Measurements from ENCODE around the gene KCNE1. TPM values are rescaled to one million over a fixed set of nuclear protein-coding genes. Genes with fewer than 3 reads are reported as not detected.

Gene KCNE1
- total RNA-seq, 2 experiments from 2014 or later = not detected

DNA sequence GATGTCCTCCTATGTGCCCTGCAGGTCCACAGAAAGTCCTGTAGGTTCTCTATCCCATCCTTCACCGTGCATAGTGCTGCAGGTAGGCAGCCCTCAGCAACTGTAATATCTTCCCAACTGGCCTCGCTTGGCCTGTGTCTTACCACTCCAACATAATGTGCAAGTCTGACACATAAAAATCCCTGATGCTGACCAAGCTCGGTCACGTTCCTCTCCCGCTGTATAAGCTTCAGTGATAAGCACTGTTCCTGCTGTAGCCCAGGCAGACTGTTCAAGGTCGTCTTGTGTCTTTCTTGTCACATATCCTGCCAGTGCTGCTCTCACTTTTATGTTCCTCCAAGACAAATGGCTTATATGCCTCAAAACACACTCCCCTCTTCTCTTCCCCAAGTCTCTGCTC, 19.4 kb upstream of the KCNE1 start:
- CTCF ChIA-PET = no interaction called here
- no peak for DNase-seq
- Mint-ChIP-seq H3K27me3 (no peaks in the 10 kb centered on the region), H3K9me3 (peaks cover 2% of the 10 kb centered on the region), H3K4me3 (no peak overlapping the region), H3K36me3 (ENCODE audit: low read depth) (no peaks in the 10 kb centered on the region), H3K4me1 (ENCODE audit: low read depth) (peaks cover 37% of the 10 kb centered on the region), H3K27ac (no peak overlapping the region)
- TF ChIP-seq, protein P1, sequence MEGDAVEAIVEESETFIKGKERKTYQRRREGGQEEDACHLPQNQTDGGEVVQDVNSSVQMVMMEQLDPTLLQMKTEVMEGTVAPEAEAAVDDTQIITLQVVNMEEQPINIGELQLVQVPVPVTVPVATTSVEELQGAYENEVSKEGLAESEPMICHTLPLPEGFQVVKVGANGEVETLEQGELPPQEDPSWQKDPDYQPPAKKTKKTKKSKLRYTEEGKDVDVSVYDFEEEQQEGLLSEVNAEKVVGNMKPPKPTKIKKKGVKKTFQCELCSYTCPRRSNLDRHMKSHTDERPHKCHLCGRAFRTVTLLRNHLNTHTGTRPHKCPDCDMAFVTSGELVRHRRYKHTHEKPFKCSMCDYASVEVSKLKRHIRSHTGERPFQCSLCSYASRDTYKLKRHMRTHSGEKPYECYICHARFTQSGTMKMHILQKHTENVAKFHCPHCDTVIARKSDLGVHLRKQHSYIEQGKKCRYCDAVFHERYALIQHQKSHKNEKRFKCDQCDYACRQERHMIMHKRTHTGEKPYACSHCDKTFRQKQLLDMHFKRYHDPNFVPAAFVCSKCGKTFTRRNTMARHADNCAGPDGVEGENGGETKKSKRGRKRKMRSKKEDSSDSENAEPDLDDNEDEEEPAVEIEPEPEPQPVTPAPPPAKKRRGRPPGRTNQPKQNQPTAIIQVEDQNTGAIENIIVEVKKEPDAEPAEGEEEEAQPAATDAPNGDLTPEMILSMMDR (IDR thresholded peaks at IDR 0.05) = no peak
- intact Hi-C loops (cut with micrococcal nuclease) = no loop called here
- no peak for ATAC-seq
- POLR2A ChIA-PET = no interaction called here

DNA sequence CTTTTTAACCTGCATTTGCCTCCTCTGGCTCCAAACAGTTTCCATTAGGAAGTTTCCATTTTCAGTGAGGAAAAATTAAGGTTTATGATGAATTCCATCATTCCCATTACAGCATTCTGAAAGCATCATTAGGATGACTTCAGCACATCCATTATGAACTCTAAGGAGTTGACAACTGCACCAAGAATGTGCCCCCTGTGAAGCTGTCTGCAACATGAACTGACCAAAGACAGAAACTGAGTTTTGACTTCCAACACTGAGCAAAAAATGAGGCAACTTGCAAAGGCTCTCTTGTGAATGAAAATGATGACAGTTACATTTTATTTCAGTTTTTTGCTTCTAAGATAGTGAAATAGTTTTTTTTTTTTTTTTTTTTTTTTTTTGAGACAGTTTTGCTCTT, 18.3 kb upstream of the KCNE1 start:
- ChIA-PET CTCF (no interaction called here), POLR2A (no interaction called here)
- TF ChIP-seq, protein P1 (IDR thresholded peaks at IDR 0.05) = no peak
- intact Hi-C loops (cut with micrococcal nuclease) = no loop called here
- H3K36me3 Mint-ChIP-seq (ENCODE audit: low read depth) = no peaks in the 10 kb centered on the region
- no peak overlapping the region for H3K27ac Mint-ChIP-seq
- no peak overlapping the region for H3K4me3 Mint-ChIP-seq
- peaks cover 37% of the 10 kb centered on the region for H3K4me1 Mint-ChIP-seq (ENCODE audit: low read depth)
- ATAC-seq (no peak), DNase-seq (no peak)
- H3K27me3 Mint-ChIP-seq = no peaks in the 10 kb centered on the region
- peaks cover 2% of the 10 kb centered on the region for H3K9me3 Mint-ChIP-seq

DNA sequence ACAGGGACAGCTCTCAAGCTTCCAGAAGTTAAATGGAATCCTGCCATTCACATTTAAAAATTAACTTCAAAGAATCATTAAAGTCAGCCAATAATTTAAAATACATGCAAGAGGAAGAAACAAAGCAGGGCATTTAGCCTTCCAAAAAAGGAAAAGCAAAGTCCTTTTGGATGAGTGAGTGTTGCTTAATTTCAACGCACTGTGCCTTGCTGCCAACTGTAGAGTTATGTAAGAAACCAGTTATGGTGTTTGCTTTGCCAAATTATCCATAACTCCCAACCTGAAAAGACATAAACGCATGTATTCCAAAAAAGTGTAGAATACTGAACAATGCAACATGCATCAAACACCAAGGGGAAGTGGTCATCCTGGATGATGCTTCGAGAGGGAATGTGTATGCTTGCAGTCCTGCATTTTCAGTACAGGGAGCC, 16.1 kb upstream of the KCNE1 start:
- TF ChIP-seq, protein P1 (IDR thresholded peaks at IDR 0.05) = no peak
- Mint-ChIP-seq H3K27me3 (no peaks in the 10 kb centered on the region), H3K9me3 (peaks cover 2% of the 10 kb centered on the region), H3K4me1 (ENCODE audit: low read depth) (peaks cover 21% of the 10 kb centered on the region), H3K27ac (no peak overlapping the region), H3K4me3 (no peak overlapping the region), H3K36me3 (ENCODE audit: low read depth) (no peaks in the 10 kb centered on the region)
- POLR2A ChIA-PET = no interaction called here
- CTCF ChIA-PET = no interaction called here
- ATAC-seq (no peak), DNase-seq (no peak)
- intact Hi-C loops (cut with micrococcal nuclease) = no loop called here

DNA sequence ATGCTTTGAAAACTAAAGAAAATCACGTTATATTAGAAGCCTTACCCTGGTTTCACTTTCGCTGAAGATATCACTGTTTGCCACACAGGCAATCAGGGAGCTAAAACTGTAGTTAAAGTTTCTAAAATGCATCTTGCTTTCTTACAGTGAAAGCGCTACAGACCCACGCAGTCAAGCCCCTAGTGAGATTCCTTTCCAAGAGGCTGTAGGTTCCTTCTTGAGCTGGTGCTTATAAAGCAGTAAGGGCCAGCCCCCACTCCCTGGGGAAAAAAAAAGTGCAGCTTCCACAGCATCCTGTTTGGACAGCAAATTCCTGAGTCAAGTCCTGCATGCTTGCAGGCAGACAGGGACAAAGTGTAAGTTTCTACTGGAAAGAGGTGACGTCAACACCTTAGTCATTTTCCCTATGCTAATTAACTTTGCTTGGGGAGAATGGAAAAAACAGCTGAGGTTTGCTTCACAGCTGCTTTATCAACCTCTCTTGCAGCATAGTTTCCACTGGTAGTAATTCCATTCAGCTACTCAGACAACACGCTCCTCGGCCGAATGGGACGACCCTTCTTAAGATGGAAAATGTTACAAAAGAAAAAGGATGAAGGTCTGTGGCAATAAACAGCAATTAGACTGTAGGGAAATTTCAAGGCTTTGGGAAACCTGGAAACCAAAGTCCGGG, 14.7 kb upstream of the KCNE1 start:
- peak overlapping the region; percentile 52 for H3K4me3 Mint-ChIP-seq
- ATAC-seq = peak; percentile 76
- H3K9me3 Mint-ChIP-seq = peaks cover 2% of the 10 kb centered on the region
- TF ChIP-seq, protein P1 (IDR thresholded peaks at IDR 0.05) = no peak
- intact Hi-C loops (cut with micrococcal nuclease) = no loop called here
- DNase-seq = peak; percentile 70
- H3K27me3 Mint-ChIP-seq = no peaks in the 10 kb centered on the region
- peaks cover 25% of the 10 kb centered on the region for H3K4me1 Mint-ChIP-seq (ENCODE audit: low read depth)
- H3K27ac Mint-ChIP-seq = peak overlapping the region; percentile 85
- ChIA-PET CTCF (interaction anchor here (0.7 to 2.2 kb wide), 4 partner anchors 16 to 494 kb away, joined by 4 to 11 read pairs (median 4); no protein-coding TSS in a partner anchor), POLR2A (interaction anchor here (0.6 to 1.3 kb wide), 3 partner anchors 9 to 66 kb away, joined by 3 to 5 read pairs (median 3); no protein-coding TSS in a partner anchor)
- no peaks in the 10 kb centered on the region for H3K36me3 Mint-ChIP-seq (ENCODE audit: low read depth)

DNA sequence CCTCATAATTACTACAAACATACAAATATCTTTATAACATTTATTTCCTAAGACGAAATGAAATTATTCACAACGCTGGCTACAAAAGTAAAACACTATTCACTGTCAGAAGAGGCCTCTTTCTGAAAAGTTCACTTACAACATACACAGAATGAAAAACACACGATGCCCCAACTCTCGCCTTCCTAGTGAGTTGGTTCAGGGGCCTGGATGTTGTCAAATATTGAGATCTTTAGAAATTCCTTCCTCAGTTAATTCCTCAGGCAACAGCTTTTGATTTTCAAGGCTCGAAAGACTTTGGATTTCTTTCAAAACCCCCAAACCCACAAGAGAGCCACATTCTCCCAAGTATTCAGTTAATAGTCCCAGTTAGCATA, 14.2 kb upstream of the KCNE1 start:
- ChIA-PET POLR2A (interaction anchor here (1.1 to 1.3 kb wide), 2 partner anchors 9 to 15 kb away, joined by 3 to 5 read pairs; no protein-coding TSS in a partner anchor), CTCF (interaction anchor here (1.5 to 2.2 kb wide), 3 partner anchors 16 to 106 kb away, joined by 4 to 11 read pairs (median 5); no protein-coding TSS in a partner anchor)
- ATAC-seq (peak; percentile 12), DNase-seq (no peak)
- intact Hi-C loops (cut with micrococcal nuclease) = no loop called here
- H3K27me3 Mint-ChIP-seq = no peaks in the 10 kb centered on the region
- peaks cover 2% of the 10 kb centered on the region for H3K36me3 Mint-ChIP-seq (ENCODE audit: low read depth)
- peaks cover 25% of the 10 kb centered on the region for H3K4me1 Mint-ChIP-seq (ENCODE audit: low read depth)
- TF ChIP-seq, protein P1 (IDR thresholded peaks at IDR 0.05) = no peak
- H3K9me3 Mint-ChIP-seq = peaks cover 2% of the 10 kb centered on the region
- H3K27ac Mint-ChIP-seq = peak overlapping the region; percentile 85
- peak overlapping the region; percentile 52 for H3K4me3 Mint-ChIP-seq

All from activated CD8-positive, alpha-beta T cell treated with anti-CD3 and anti-CD28 coated beads for 36 hours (primary cell).